ENCODE results near the gene KNDC1.

The KNDC1 gene

DNA sequence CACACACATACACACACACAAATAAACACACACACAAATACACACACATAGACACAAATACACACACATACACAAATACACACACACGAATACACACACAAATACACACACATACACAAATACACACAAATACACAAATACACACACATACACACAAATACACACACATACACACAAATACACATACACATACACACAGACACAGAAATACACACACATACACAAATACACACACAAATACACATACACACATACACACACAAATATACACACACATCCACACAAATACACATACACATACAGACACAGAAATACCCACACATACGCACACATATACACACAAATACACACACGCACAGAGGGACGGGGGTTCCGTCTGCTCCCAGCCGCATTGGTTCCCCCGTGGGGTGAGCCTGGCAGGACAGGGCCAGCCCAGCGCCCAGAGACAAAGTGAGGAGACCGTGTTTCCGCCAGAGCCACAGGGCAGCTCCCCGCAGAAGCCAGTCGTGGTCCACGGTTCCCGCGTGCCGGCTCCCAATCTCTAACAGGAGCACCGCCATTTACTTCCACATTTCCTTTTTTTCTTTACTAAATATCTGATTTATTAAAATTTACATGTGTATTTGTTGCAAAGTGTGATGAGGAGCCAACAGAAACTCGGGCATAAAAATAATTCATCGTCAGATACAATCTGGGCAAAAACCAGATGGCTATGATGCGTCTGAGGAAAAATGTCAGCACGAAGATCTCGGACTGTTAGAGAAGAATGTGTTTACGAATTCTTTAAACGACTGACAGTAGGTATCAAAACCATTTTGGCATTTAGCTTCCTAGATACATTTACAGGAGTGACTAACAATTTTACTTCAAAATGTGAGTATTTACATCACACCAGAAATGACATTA is 3.1 kb upstream of the KNDC1 start:
- no peak for DNase-seq

DNA sequence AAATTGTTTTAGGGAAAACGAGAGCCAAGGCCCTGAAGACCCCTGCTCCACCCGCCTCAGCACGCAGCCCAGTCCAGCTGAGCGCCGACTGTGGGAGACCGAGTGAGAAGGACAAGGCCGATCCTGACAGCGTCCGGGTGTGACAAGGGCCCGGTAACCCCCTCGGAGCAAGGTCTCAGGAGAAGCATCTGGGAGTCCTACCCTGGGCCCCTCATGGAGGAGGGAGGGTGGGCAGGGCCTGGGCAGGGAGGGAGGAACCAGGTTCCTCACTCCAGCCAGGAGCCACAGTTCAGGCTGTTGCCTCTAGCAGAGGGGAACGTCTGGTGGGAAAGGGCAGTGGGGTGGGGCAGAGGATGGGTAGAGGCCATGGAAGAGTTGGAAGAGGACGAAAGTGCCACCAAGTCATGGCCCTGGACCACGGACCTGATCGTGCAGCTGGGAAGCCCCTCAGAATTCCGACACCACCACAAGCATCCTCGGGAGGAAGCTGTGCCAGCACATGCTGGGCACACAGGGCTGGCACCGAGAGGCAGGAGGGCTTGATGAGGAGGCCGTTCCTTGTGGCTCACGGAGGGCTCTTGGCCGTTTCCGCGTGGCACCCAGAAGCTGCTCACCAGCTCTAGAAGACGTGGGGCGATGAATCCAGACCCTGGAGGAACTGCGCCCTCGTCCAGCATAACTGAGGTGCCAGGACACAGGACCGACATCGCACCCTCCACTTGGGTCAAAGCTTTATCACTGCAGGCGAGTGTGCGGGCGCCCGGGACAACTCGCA is 2.2 kb upstream of the KNDC1 start:
- DNase-seq, result no peak
- TF ChIP-seq POLR2A (IDR thresholded peaks at IDR 0.05; ENCODE audit: low read length) (no peak), GATA1 (IDR thresholded peaks at IDR 0.05; ENCODE audit: low read depth, low read length) (no peak)

More for the DNA sequence above, 3.1 kb upstream of the KNDC1 start:
- no peak for TF ChIP-seq GATA1 (IDR thresholded peaks at IDR 0.05; ENCODE audit: low read depth, low read length)
- TF ChIP-seq POLR2A (IDR thresholded peaks at IDR 0.05; ENCODE audit: low read length), result no peak

DNA sequence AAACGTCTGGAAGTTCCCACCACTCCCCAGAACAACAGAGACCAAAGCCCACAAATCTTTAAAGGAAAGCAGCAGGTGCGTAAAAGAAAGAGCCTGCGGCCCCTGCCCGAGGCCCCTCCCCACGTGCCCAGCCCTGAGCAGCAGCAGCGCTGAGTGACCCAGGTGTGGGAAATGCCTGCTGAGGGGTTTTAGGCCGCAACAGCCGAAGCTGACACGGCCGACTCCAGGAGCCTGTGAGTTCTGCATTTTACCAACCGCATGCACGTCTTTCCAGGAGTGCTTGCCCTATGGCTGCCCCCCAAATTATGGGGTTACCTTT is 1.6 kb upstream of the KNDC1 start:
- TF ChIP-seq POLR2A (IDR thresholded peaks at IDR 0.05; ENCODE audit: low read length) (no peak), GATA1 (IDR thresholded peaks at IDR 0.05; ENCODE audit: low read depth, low read length) (no peak)
- no peak for DNase-seq

DNA sequence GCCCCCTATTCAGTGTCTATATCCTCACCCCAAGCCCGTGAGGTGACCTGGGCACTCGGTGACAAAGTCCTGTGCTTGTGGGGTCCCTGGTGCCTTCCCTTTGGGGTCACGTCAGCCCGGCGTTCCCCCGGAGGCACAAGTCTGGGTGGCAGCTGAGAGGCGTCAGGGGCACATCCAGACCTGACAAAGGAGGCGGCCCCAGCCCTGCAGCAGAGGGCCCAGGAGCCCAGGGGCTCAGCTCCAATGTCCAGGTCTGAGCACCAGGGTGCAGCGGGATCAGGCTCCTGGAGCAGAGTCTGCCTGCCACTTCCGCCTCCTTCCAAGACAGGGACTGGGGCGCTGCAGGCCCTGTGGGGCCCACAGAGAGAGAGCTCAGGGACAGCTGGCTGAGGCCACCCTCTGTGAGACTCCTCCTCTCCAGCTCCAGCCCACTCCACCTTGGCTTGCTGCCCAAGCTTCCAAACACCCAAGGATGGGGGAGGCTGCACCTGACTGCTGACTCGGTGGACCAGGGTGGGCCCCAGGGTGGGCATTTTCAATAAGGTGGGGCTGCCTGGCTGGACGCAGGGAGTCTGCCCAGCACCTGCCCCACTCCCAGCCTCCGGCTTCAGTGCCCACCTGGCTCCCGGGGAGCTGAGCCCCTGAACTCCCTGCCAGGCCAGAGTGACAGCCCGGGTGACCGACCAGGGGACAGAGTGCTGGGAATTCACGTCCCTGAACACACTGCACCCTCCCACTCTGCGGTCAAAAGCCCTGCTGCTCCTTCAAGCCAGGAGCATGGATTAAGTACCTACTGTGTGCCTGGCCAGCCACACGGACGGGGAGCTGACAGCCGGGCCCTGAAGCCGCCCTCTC is 1.0 kb upstream of the KNDC1 start:
- no peak for DNase-seq
- no peak for TF ChIP-seq GATA1 (IDR thresholded peaks at IDR 0.05; ENCODE audit: low read depth, low read length)
- TF ChIP-seq POLR2A (IDR thresholded peaks at IDR 0.05; ENCODE audit: low read length), result no peak

DNA sequence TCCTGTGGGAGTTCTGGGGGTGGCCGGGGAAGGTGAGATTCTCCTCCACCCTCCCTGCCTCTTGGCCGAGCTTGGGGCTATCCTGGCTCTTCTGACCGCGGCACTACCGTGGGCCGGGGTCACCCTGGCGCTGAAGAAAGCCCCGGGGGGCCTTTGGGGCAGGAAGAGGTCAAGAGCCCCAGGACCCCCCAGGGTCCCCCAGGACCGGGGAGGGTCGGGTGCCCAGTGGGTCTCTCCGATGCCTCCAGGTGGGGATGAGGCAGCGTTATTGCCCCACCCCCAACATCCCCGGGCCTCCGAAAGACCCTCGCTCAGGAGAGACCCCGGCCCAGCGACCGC is 439 bp upstream of the KNDC1 start:
- DNase-seq, result no peak
- TF ChIP-seq GATA1 (IDR thresholded peaks at IDR 0.05; ENCODE audit: low read depth, low read length) (no peak), POLR2A (IDR thresholded peaks at IDR 0.05; ENCODE audit: low read length) (no peak)

DNA sequence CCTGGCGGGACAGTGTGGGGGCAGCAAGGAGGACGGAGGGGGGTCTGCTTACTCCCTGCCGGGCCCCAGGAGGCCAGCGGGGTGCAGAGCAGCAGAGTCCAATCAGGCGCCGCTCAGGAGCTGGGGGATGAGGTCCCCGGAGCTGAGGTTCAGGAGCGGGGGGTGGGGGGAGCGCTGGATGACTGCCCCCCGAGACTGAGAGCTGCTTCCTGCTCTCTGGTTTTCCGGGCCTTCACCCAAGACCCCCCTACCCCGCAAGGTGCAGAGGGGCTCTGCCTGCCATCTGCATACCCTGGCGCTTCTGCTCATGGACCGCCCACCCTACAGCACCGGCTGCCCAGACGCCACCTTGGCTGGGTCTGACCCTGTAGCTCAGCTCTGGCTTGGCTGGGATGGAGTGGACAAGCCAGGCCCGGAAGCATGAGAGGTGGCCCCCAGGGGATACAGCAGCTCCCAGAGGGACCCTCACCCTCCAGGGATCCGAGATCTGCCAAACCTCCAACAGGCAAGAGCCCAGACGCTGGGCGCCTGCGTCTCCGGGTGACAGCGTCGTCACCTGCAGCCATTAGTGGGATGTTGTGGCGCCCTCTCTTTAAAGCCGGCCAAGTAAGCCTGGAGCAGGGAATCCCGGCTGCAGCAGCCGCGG is 930 bp downstream of the KNDC1 start:
- DNase-seq, result no peak
- no peak for TF ChIP-seq POLR2A (IDR thresholded peaks at IDR 0.05; ENCODE audit: low read length)
- no peak for TF ChIP-seq GATA1 (IDR thresholded peaks at IDR 0.05; ENCODE audit: low read depth, low read length)

DNA sequence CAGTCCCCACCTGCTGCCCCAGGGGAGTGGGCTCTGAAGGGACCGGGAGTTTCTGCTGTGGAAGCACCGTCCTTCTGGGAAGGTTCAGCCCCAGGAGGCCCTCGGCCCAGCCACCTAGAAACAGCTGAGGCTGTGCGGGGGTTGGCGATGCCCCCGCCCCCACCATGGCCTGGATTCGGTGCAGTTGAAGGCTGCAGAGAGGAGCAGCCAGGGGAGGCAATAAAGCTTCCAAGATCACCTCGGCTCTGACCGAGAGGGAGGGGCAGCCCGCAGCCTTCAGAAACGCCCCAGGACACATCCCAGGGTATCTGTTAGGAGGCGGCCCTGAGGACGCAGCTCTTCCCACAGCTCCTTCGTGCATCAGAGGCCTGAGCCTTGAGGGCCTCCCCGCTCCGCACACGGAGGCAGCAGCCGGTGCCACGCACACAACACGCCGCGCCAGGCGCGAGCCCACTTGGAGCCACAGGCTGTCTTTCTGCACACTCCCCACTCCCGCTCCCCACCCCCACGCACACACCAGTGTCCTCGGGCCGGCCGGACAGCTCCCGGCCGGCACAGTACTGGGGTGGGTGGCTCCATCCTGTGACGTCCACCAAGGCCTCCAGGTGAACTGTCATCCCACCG is 1.6 kb downstream of the KNDC1 start:
- DNase-seq, result no peak
- TF ChIP-seq POLR2A (IDR thresholded peaks at IDR 0.05; ENCODE audit: low read length) (no peak), GATA1 (IDR thresholded peaks at IDR 0.05; ENCODE audit: low read depth, low read length) (no peak)

DNA sequence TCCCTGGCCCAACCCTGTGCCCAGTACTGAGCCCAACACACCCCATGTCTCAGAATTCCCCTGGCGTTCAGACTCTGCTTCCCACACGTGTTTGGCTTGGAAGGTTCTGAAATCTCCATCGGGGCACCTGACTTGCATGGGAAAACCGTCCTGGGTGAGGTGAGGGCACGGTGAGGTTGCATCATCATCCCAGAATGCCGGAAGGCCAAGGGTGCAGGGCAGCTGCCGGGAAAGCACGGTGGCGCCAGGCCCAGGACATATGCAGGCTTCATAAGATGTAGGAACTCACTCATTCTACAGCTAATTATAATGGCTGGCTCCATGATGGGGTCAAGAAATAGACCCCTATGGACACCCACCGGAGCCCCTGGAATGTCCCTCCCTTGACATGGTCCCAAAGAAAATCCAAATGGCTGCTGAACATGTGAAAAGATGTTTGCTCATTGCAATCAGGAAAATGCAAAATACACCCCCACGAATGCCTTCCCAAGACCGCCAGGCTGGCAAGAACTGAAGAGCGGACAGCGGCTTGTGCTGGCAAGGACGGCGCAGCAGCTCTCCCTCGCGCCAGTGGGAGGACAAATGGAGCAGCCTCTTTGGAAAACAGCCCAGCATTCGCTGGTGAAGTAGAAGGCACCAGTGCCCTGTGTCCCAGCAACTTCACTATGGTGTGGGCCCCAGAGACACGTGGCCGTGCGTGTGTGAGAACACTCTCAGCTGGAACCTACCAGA is 2.3 kb downstream of the KNDC1 start:
- TF ChIP-seq POLR2A (IDR thresholded peaks at IDR 0.05; ENCODE audit: low read length), result no peak
- TF ChIP-seq GATA1 (IDR thresholded peaks at IDR 0.05; ENCODE audit: low read depth, low read length), result no peak
- DNase-seq, result no peak

DNA sequence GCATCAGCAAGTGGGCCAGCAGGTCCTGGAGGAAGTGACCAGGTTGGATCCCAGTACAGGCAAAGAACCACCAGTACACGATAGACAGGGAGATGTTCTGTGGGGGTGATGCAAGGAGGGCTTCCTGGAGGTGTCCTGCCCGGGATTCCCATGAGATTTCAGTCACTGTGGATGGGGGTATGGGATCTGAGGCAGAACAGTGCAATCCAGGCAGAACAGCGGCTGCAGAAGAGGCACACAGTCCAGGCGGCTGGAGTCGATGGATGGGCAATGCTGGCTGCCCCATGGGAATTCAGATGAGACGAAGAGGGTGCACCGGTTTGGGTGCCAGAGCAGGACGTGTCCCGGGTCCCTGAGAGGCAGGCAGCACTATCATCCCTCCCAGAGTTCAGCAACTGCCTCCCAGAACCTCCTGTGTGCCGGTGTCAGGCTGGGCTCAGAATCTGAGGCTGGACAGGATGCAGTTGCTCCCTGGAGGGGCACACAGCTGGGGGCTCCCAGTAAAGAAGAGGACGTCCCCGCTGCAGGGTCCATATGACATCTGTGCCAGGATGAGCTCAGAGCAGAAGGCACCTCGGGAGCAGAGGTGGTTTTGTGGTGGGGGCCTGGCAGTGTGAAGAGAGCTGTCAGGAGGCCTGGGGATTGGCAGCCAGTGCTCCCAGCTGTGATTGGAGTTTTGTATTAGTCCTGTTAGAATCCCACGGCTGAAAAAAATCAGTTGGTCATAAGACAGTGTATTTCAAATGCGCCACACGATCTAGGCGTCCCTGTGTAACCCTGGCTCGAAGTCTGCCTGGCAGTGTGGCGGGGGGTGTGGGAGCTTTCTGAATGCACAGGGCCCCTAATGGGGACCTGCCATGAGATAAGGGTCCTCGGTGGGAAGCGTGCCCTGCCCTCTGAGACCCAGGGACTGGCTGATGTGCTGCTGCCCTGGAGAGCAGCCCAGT is 3.2 kb downstream of the KNDC1 start:
- no peak for DNase-seq
- TF ChIP-seq POLR2A (IDR thresholded peaks at IDR 0.05; ENCODE audit: low read length) (no peak), GATA1 (IDR thresholded peaks at IDR 0.05; ENCODE audit: low read depth, low read length) (no peak)

DNA sequence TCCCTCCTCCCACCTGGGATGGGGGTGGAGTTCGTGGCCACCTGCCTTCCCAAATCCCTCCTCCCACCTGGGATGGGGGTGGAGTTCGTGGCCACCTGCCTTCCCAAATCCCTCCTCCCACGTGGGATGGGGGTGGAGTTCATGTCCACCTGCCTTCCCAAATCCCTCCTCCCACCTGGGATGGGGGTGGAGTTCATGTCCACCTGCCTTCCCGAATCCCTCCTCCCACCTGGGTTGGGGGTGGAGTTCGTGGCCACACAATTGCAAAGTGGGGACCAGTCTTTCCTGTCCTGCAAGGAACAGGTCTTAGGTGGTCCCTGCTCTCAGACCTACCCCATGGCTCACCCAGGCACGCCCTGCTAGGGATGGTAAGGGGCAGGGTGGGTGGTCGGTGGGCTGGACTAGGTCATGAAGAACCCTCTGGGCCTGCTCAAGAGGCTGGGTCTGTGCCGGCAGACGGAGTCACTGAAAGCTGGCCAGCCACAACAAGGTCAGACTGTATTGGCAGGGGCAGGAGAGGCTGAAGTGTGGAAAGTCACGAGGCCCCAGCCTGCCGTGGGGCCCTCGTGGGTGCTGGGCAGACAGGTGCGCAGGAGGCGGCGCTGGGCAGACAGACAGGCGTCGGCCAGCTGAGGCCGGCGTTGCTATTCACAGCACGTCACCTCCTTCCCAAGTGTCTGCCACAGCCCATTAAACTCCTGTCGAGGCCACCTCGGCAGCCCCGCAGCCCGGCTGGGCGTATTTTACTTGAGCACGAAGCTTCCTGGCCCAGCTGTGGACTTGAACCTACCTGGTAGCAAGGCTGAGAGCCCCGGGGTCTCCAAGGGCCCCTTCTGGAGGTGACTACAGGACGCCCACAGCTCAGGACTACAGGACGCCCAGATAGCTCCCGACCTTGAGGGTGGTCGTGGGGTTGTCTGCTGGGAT is 4.1 kb downstream of the KNDC1 start:
- no peak for DNase-seq
- no peak for TF ChIP-seq POLR2A (IDR thresholded peaks at IDR 0.05; ENCODE audit: low read length)
- no peak for TF ChIP-seq GATA1 (IDR thresholded peaks at IDR 0.05; ENCODE audit: low read depth, low read length)

Data from erythroblast (primary cell).